Heart left ventricle (tissue), 16 donors: Measurements from ENCODE around the gene VTI1A. TPM values are rescaled to one million over a fixed set of nuclear protein-coding genes. Genes with fewer than 3 reads are reported as not detected.

Source experiments
- ATAC-seq, 4 donors: fragments of 200-7000 bp; cut with Tn5 transposase; one replicate each; pipeline ENCODE4 v1.9.1; 2020 to 2022; ENCODE audit warnings: moderate library complexity in 4 of 4, mild to moderate bottlenecking in 3 of 4, moderate number of reproducible peaks in 1 of 4
- DNase-seq, 5 donors: peaks; one replicate each; pipeline ENCODE4 v3.0.0-alpha.2; 2020
- H3K27ac ChIP-seq, 12 donors: fragments of 200-600 bp; sonication (generic) in 4 of 12; one replicate each; pipeline versions ENCODE4 v1.5.0 to v1.8.0; 2016 to 2022; ENCODE audit warnings: mild to moderate bottlenecking in 2 of 12
- H3K27me3 ChIP-seq, 9 donors: fragments of 200-600 bp; sonication (generic) in 2 of 9; one replicate each; pipeline versions ENCODE4 v1.5.1 to v1.8.0; 2016 to 2022; ENCODE audit warnings: mild to moderate bottlenecking in 3 of 9
- H3K36me3 ChIP-seq, 9 donors: fragments of 200-600 bp; sonication (generic) in 2 of 9; one replicate each; pipeline versions ENCODE4 v1.5.0 to v1.8.0; 2018 to 2022; ENCODE audit warnings: mild to moderate bottlenecking in 2 of 9
- H3K4me1 ChIP-seq, 12 donors: fragments of 200-600 bp; sonication (generic) in 4 of 12; one replicate each; pipeline versions ENCODE4 v1.5.0 to v1.8.0; 2016 to 2022; ENCODE audit warnings: mild to moderate bottlenecking in 3 of 12
- H3K4me3 ChIP-seq, 12 donors: fragments of 200-600 bp; sonication (generic) in 4 of 12; one replicate each; pipeline versions ENCODE4 v1.5.0 to v1.8.0; 2017 to 2022; ENCODE audit warnings: mild to moderate bottlenecking in 9 of 12, moderate library complexity in 4 of 12
- H3K9me3 ChIP-seq, 12 donors: fragments of 200-600 bp; sonication (generic) in 4 of 12; one replicate each; pipeline versions ENCODE4 v1.5.0 to v1.8.0; 2016 to 2022; ENCODE audit warnings: mild to moderate bottlenecking in 1 of 12
- CTCF ChIP-seq, 12 donors: fragments of 200-600 bp; sonication (generic) in 4 of 12; IDR thresholded peaks; one replicate each; pipeline versions ENCODE4 v1.5.0 to v1.8.0; 2018 to 2022; ENCODE audit warnings: antibody characterized with exemption in 12 of 12, mild to moderate bottlenecking in 5 of 12
- POLR2A ChIP-seq, 2 donors: fragments of 450-650 bp; IDR thresholded peaks; one replicate each; pipeline ENCODE4 v1.6.1; 2017; ENCODE audit warnings: antibody characterized with exemption in 2 of 2, mild to moderate bottlenecking in 2 of 2, moderate library complexity in 2 of 2
- WGBS, 4 donors: extraction: QIAGEN DNeasy Blood & Tissue Kit in 2 of 4; methylation state at CpG; one replicate each; pipeline versions ENCODE4 v1.1.5 to v1.1.7; 2013 to 2018; 5-methylcytosine and 5-hydroxymethylcytosine counted together
- intact Hi-C, 10 donors: fragments of 100-400 bp; cut with DNase I; formaldehyde crosslinking; loops; one replicate each; pipeline versions ENCODE4 v1.11.1 to v1.14.2; 2022
- polyA plus RNA-seq, 2 donors: library from polyadenylated mRNA; stranded (reverse); fragments of 200-250 nt; gene quantifications; one replicate each; pipeline ENCODE4 v1.2.3, GENCODE V29; 2013
- total RNA-seq, 9 donors: library from RNA; depleted of rRNA in 2 of 9; stranded (reverse); fragments of >200 nt in 2 of 9; fragmentation: NEBNext Ultra II Directional in 3 of 9; extraction: Animal tissue kit (Norgen Biotek cat#: 25700) in 3 of 9; gene quantifications; one replicate each; pipeline versions ENCODE4 v1.1.0 to v1.2.4, GENCODE V29; 2016 to 2023
- donor health status: ischemic (EF 13 %, LVEDD 7.1; RV severe dilation, severe dysfunction).
- donor health status: healthy with polysubstance abuse.
- donor health status: DM: no; HTN: yes; CAD: no.
- donor health status: DM: no; HTN: no; CAD: no.
- donor health status: ischemic (EF 25% LVEDD 6.9; RV normal size, moderate dysfunction).
- donor health status: ischemic (EF 25% LVEDD 5.7; RV mildly dilated, moderate dysfunction).
- donor health status: healthy.
- donor health status: DM: yes; HTN: yes; CAD: no.
- donor health status: ischemic (EF 35%, LVEDD 5.7; RV mildly dilated, moderate dysfunction).
- donor health status: nonischemic (EF 11% LVEDD 7.7; RV severe dilation, severe dysfunction).
- donor health status: DM: yes; HTN: yes; CAD: no.
- donor health status: PGD.
- donor health status: ischemic (EF 29% LVEDD 5.4; RV normal size, mild dysfunction).
- donor health status: nonischemic (EF 23%, LVEDD 6.1; RV moderate dilation, normal function).

The VTI1A gene
- total and polyA plus RNA-seq, 11 donors, result 6.0 to 33.1 (median 23.2) TPM

DNA sequence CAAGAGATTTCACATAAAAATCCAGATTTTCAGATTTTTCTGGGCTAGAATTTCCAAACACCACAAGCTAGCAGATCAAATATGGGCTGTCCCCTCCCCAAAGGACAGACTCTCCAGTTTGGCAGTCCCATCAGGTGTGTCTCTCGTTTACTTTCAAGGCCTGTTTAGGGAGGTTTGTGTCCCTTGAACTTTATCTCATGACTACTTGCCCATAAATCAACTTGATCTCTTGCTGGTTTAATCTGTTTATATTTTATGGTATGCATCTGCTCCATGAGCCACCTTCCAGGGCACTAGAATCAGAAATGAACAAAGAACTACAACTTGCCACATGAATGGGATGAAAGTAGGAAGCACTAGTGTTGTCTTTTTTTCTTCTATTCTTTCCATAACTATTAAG is 5.5 kb upstream of the VTI1A start:
- Histone ChIP-seq H3K36me3 (peaks cover 0 to 89% (median 77%) of the 10 kb centered on the region in 9 donors), H3K4me3 (no peak overlapping the region), H3K27me3 (no peaks in the 10 kb centered on the region), H3K27ac (no peak overlapping the region), H3K9me3 (no peaks in the 10 kb centered on the region), H3K4me1 (peaks cover 0 to 21% (median 10%) of the 10 kb centered on the region in 12 donors)
- 82 to 96% (median 85%) methylated on average over 1 of the region's 1 CpG for WGBS, 4 donors
- intact Hi-C loops, result loop anchor here in 2 of 10 donors (10.0 kb wide), 2 partner anchors 257 to 267 kb away; partner anchors contain the start of gene GPAM (in 1 of the 2)
- TF ChIP-seq POLR2A (IDR thresholded peaks at IDR 0.05) (no peak), CTCF (IDR thresholded peaks at IDR 0.05) (no peak)
- ATAC-seq, result no peak
- no peak for DNase-seq

DNA sequence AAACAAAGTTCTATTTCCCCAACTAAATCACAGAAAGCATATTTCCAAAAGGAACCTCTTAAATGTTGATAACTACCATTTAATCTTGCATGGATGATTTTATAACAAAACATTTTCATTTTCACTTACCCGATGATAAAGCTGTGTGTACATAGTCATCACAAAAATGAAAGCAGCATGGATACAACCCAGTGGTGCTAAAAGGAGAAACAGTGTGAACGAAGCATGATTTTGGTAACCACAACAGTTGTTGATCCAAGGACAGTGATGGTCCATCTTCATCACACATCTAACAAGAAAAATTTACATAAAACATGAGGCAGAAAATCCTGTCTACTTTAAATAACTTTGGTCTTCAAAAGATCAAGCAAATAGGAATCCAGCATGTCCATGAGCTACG is 5.0 kb upstream of the VTI1A start:
- DNase-seq (no peak), ATAC-seq (no peak)
- H3K27ac ChIP-seq, result no peak overlapping the region
- H3K9me3 ChIP-seq, result no peaks in the 10 kb centered on the region
- peaks cover 0 to 21% (median 10%) of the 10 kb centered on the region in 12 donors for H3K4me1 ChIP-seq
- 56 to 89% (median 81%) methylated on average over 3 of the region's 3 CpGs for WGBS, 4 donors
- TF ChIP-seq CTCF (IDR thresholded peaks at IDR 0.05) (no peak), POLR2A (IDR thresholded peaks at IDR 0.05) (no peak)
- intact Hi-C loops, result loop anchor here in 2 of 10 donors (10.0 kb wide), 2 partner anchors 257 to 267 kb away; partner anchors contain the start of gene GPAM (in 1 of the 2)
- H3K36me3 ChIP-seq, result peaks cover 0 to 84% (median 72%) of the 10 kb centered on the region in 9 donors
- H3K4me3 ChIP-seq, result no peak overlapping the region
- H3K27me3 ChIP-seq, result no peaks in the 10 kb centered on the region

- Histone ChIP-seq H3K4me1 (peaks cover 0 to 36% (median 25%) of the 10 kb centered on the region in 12 donors), H3K27me3 (no peaks in the 10 kb centered on the region), H3K4me3 (peak overlapping the region; percentile 75 to 100 (median 86)), H3K27ac (peak overlapping the region; percentile 48 to 97 (median 86)), H3K36me3 (peaks cover 0 to 56% (median 30%) of the 10 kb centered on the region in 9 donors), H3K9me3 (no peaks in the 10 kb centered on the region)
- 5 to 6% (median 6%) methylated on average over 19 to 20 of the region's 20 CpGs for WGBS, 4 donors
- peak in 1 of 2 donors; percentile 65 for TF ChIP-seq POLR2A (IDR thresholded peaks at IDR 0.05)
- no peak for TF ChIP-seq CTCF (IDR thresholded peaks at IDR 0.05)
- ATAC-seq, result peak in 1 of 4 donors; percentile 4
- intact Hi-C loops, result loop anchor here in 3 of 10 donors (5.0 to 10.0 kb wide), 3 partner anchors 261 to 271 kb away; partner anchors contain the start of gene GPAM (in 2 of the 3)
- peak in 1 of 5 donors; percentile 6 for DNase-seq
Measured at GRCh38 chr10:112446055-112446854, 760 bp upstream of the VTI1A start.

DNA sequence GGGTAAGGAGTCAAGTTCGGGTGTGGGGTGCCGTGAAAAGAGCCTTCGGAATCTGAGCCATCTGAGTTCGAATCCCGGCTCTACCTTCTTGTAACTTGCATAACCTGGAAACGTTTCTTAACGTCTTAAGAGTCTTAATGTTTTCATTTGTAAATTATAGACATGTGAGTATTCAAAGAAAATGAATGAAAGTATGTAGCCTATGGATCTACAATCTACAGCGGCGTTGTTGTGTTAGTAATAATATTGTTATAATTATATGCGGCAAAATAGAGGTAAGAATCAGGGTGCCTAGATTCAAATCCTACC is 559 bp downstream of the VTI1A start:
- Histone ChIP-seq H3K4me1 (peaks cover 0 to 34% (median 25%) of the 10 kb centered on the region in 12 donors), H3K27ac (peak overlapping the region in 11 of 12 donors; percentile 83 to 97 (median 86)), H3K36me3 (peaks cover 0 to 43% (median 17%) of the 10 kb centered on the region in 9 donors), H3K9me3 (no peaks in the 10 kb centered on the region), H3K27me3 (no peaks in the 10 kb centered on the region), H3K4me3 (peak overlapping the region; percentile 75 to 100 (median 86))
- intact Hi-C loops, result loop anchor here in 3 of 10 donors (5.0 to 10.0 kb wide), 3 partner anchors 263 to 273 kb away; partner anchors contain the start of gene GPAM (in 2 of the 3)
- DNase-seq (no peak), ATAC-seq (no peak)
- WGBS, 4 donors, result 2 to 6% (median 5%) methylated on average over 10 of the region's 10 CpGs
- TF ChIP-seq POLR2A (IDR thresholded peaks at IDR 0.05) (no peak), CTCF (IDR thresholded peaks at IDR 0.05) (no peak)
